K562 (cell line): ENCODE results near the gene PRDM8. TPM values are rescaled to one million over a fixed set of nuclear protein-coding genes. Genes with fewer than 3 reads are reported as not detected.

Source experiments
- ATAC-seq: fragments of 200-7000 bp; cut with Tn5 transposase; 3 replicates; pipeline ENCODE4 v1.9.1; 2020; ENCODE audit warnings: moderate library complexity
- BruUV-seq: library from RNA; stranded (reverse); fragments of 400-500 nt; replicated peaks from 2 replicates; lab custom pipeline; 2021; lab: Mats Ljungman, UMichigan
- CTCF ChIA-PET: fragments of 300-600 bp; formaldehyde crosslinking; extraction: SDS; loops from one replicate; lab custom pipeline; 2021; ENCODE audit warnings: low intra/inter-chr PET ratio; lab: Yijun Ruan, JAX
- POLR2A ChIA-PET: fragments of 300-600, 350-650 bp; sonication (Branson Sonifier 250); formaldehyde crosslinking; extraction: SDS; loops from one replicate; lab custom pipeline; 2021; ENCODE audit warnings: antibody characterized with exemption, inconsistent platforms; lab: Yijun Ruan, JAX
- DNase-seq, 4 experiments: peaks; one replicate each; pipeline versions ENCODE4 v3.0.0 to v3.0.0-alpha.2; 2011 to 2018; ENCODE audit warnings: low spot score in 3 of 4, mixed read lengths in 3 of 4; ENCODE audit errors: extremely low read depth in 1 of 4
- FAIRE-seq: peaks from 2 replicates; lab custom pipeline; 2011; peaks lifted over from hg19 to GRCh38; lab: Jason Lieb, UNC
- H2AFZ ChIP-seq: 2 replicates; pipeline ENCODE4 v1.6.0; 2011; ENCODE audit warnings: low read depth, low read length, control low read depth, inconsistent platforms
- H3K27ac ChIP-seq: fragments of 200-600 bp; 3 replicates; pipeline ENCODE4 v1.8.0; 2011; ENCODE audit warnings: low read depth, mild to moderate bottlenecking, control low read depth, inconsistent platforms, low read length, moderate library complexity, mixed read lengths; ENCODE audit errors: extremely low read depth
- H3K27me3 ChIP-seq, 2 experiments: fragments of 300-600 bp in 1 of 2; 2 replicates in 1 of 2; 3 replicates in 1 of 2; pipeline versions ENCODE4 v1.6.0 to v1.8.0; 2011; ENCODE audit warnings: inconsistent platforms in 2 of 2, low read length in 2 of 2, mild to moderate bottlenecking in 1 of 2, mixed read lengths in 1 of 2, moderate library complexity in 1 of 2; ENCODE audit not compliant: control insufficient read depth in 2 of 2, insufficient read depth in 2 of 2
- H3K36me3 ChIP-seq: fragments of 300-600 bp; 3 replicates; pipeline ENCODE4 v1.8.0; 2011; ENCODE audit warnings: mild to moderate bottlenecking, low read length, inconsistent platforms; ENCODE audit not compliant: control insufficient read depth, insufficient read depth
- H3K4me1 ChIP-seq, 2 experiments: fragments of 200-600 bp in 1 of 2; replicated peaks in 1 of 2; 2 replicates in 1 of 2; 3 replicates in 1 of 2; pipeline versions ENCODE4 v1.5.1 to v1.8.0; 2011; ENCODE audit warnings: inconsistent platforms in 2 of 2, low read length in 2 of 2, mild to moderate bottlenecking in 1 of 2, mixed read lengths in 1 of 2, moderate library complexity in 1 of 2; ENCODE audit not compliant: control insufficient read depth in 2 of 2, insufficient read depth in 2 of 2
- H3K4me2 ChIP-seq: 2 replicates; pipeline ENCODE4 v1.6.1; 2011; ENCODE audit warnings: low read length, control low read depth, inconsistent platforms, mixed read lengths; ENCODE audit not compliant: insufficient read depth
- H3K4me3 ChIP-seq: fragments of 200-600 bp; sonication (generic), shearing (Covaris generic); 2 replicates; pipeline ENCODE4 v1.5.1; 2016; ENCODE audit warnings: control low read depth, inconsistent platforms
- H3K79me2 ChIP-seq: fragments of 200-600 bp; 3 replicates; pipeline ENCODE4 v1.8.0; 2011; ENCODE audit warnings: low read length, inconsistent platforms; ENCODE audit not compliant: control insufficient read depth, insufficient read depth
- H3K9ac ChIP-seq, 2 experiments: 2 replicates each; pipeline versions ENCODE4 v1.6.0 to v1.6.1; 2011; ENCODE audit warnings: low read depth in 2 of 2, low read length in 2 of 2, control low read depth in 1 of 2, inconsistent platforms in 1 of 2, mild to moderate bottlenecking in 1 of 2, mixed read lengths in 1 of 2; ENCODE audit not compliant: insufficient read depth in 1 of 2
- H3K9me1 ChIP-seq: one replicate; pipeline ENCODE4 v1.6.0; 2011; ENCODE audit warnings: inconsistent platforms, mild to moderate bottlenecking, low read length, moderate library complexity; ENCODE audit not compliant: control insufficient read depth, insufficient read depth
- H3K9me3 ChIP-seq: replicated peaks from 2 replicates; pipeline ENCODE4 v1.5.1; 2011; ENCODE audit warnings: low read depth, low read length, inconsistent platforms; ENCODE audit not compliant: control insufficient read depth, insufficient read depth
- H4K20me1 ChIP-seq: replicated peaks from 2 replicates; pipeline ENCODE4 v1.6.1; 2011; ENCODE audit warnings: low read length, inconsistent platforms, mixed read lengths; ENCODE audit not compliant: control insufficient read depth, insufficient read depth
- CCNT2 ChIP-seq: IDR thresholded peaks from 2 replicates; pipeline ENCODE4 v1.6.1; 2011; ENCODE audit warnings: borderline replicate concordance, low read depth, mild to moderate bottlenecking, moderate library complexity, mixed read lengths, low read length; ENCODE audit not compliant: insufficient read length; ENCODE audit errors: extremely low read depth
- DPF2 ChIP-seq: fragments of 450-650 bp; IDR thresholded peaks from 2 replicates; pipeline ENCODE4 v1.6.1; 2016
- EP300 ChIP-seq: IDR thresholded peaks from 2 replicates; pipeline ENCODE4 v1.6.1; 2012; ENCODE audit warnings: low read length, improper control_type of control experiment
- FOXP1 ChIP-seq: sonication (generic); formaldehyde crosslinking; IDR thresholded peaks from 2 replicates; pipeline ENCODE4 v1.8.0; 2022; ENCODE audit warnings: mild to moderate bottlenecking, missing genetic modification reagents
- GTF2A2 ChIP-seq: IDR thresholded peaks from 2 replicates; pipeline ENCODE4 v1.6.1; 2016; ENCODE audit warnings: mild to moderate bottlenecking, missing genetic modification characterization, missing compliant biosample characterization
- HDAC1 ChIP-seq, 2 experiments: fragments of 450-650 bp; IDR thresholded peaks; 2 replicates each; pipeline ENCODE4 v1.6.1; 2016 to 2017; ENCODE audit warnings: inconsistent platforms in 1 of 2, mild to moderate bottlenecking in 1 of 2, moderate library complexity in 1 of 2
- PML ChIP-seq: IDR thresholded peaks from 2 replicates; pipeline ENCODE4 v1.6.1; 2012; ENCODE audit warnings: low read length, inconsistent platforms
- POLR2AphosphoS2 ChIP-seq: IDR thresholded peaks from 2 replicates; pipeline ENCODE4 v1.6.1; 2012; ENCODE audit warnings: low read length, improper control_type of control experiment
- POLR3G ChIP-seq: IDR thresholded peaks from 2 replicates; pipeline ENCODE4 v1.6.1; 2011; ENCODE audit not compliant: insufficient read length, insufficient replicate concordance; ENCODE audit errors: extremely low read depth
- ZKSCAN1 ChIP-seq: fragments of 150-350 bp; IDR thresholded peaks from 2 replicates; pipeline ENCODE4 v1.6.1; 2016; ENCODE audit warnings: low read depth, low read length
- ZNF175 ChIP-seq: fragments of 200-800 bp; sonication (Bioruptor generic); IDR thresholded peaks from 2 replicates; pipeline ENCODE4 v1.6.1; 2016; ENCODE audit warnings: low read depth, mild to moderate bottlenecking, missing genetic modification characterization, missing compliant biosample characterization
- WGBS: fragments of 100-300 bp; shearing (Covaris generic); methylation state at CpG from one replicate; pipeline ENCODE4 v1.1.6; 2016; ENCODE audit warnings: low coverage, mixed read lengths; ENCODE audit not compliant: insufficient coverage; ENCODE audit errors: missing lambda C conversion rate; 5-methylcytosine and 5-hydroxymethylcytosine counted together
- in situ Hi-C: fragments of 300-500 bp; cut with MboI; formaldehyde crosslinking; loops from 4 replicates; pipeline ENCODE4 v1.15.0; 2018; ENCODE audit warnings: inconsistent platforms, mixed read lengths
- intact Hi-C: fragments of 100-400 bp; cut with micrococcal nuclease; formaldehyde crosslinking; loops from 2 replicates; pipeline ENCODE4 v1.14.2; 2022
- polyA plus RNA-seq, 8 experiments: library from polyadenylated mRNA; depleted of rRNA in 4 of 8; stranded (reverse) in 5 of 8; unstranded in 3 of 8; fragments of >200 nt; fragmentation: Nextera tagmentation in 2 of 8; fragmentation: Illumina TruSeq in 1 of 8; extraction: Ambion mirVana in 2 of 8; extraction: Trizol in 1 of 8; gene quantifications; 2 replicates each; pipeline versions ENCODE4 v1.2.1 to v1.2.3, GENCODE V29; 2011 to 2014; ENCODE audit warnings: inconsistent platforms in 1 of 8, missing spikeins in 1 of 8
- total RNA-seq, 7 experiments: library from RNA; depleted of rRNA in 6 of 7; stranded (reverse); fragments of >200 nt in 6 of 7; fragmentation: Illumina TruSeq in 2 of 7; extraction: Trizol in 2 of 7; gene quantifications; 2 replicates each; pipeline versions ENCODE4 v1.2.1 to v1.2.3, GENCODE V29; 2011 to 2021; ENCODE audit warnings: low replicate concordance in 1 of 7
- TF ChIP-seq, protein P1 (sequence below): sonication (generic); IDR thresholded peaks from 2 replicates; pipeline ENCODE4 v1.6.1; 2016
- TF ChIP-seq, protein P2 (sequence below): fragments of 250-450 bp; sonication (Bioruptor Pico); IDR thresholded peaks from 2 replicates; pipeline ENCODE4 v1.4.0; 2020

The PRDM8 gene
- total and polyA plus RNA-seq, 9 of the 15 experiments (the other 6 are each of a cell fraction or from before 2014, with no cell fraction given), result 0.40 TPM; not detected in 8

DNA sequence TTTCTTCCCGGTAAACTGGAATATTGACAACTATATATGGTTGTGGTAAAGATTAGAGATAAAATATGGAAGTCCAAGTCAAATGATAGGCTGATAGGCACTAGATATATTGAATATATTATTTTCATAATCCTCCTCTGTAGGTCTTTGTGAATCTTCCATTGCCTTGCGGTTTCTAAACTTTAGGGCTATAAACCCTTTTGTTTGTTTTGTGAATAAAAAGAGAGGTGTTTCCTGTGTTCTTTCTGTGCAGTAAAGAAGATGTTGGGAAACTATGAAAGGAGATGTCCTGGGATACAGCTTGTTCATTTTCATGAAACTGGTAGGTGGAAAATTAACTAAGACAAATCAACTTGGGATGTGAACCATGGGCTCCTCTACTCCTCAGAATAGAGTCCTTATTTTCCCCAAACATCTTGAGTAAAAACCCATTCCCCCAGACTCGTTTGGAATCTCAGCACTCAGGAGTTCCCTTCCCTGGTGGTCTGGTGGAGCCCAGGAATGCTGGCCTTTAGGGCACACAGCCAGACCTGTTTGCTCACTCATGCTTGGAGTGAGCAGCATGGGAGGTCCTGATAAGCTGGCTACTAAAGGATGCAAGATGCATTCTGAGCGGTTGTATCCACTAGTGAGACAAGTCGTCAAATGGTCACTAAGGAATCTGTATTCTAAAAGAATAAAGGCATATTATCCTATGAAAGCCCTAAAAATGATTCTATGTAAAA lies 22.2 kb downstream of the PRDM8 start (continued):
- TF ChIP-seq POLR3G (no peak), DPF2 (peak; percentile 72), EP300 (peak; percentile 46; the same call in 1 of the 2 replicates), CCNT2 (no peak), FOXP1 (CRISPR knock-in tag) (no peak), GTF2A2 (tag) (no peak)
- TF ChIP-seq, protein P1, sequence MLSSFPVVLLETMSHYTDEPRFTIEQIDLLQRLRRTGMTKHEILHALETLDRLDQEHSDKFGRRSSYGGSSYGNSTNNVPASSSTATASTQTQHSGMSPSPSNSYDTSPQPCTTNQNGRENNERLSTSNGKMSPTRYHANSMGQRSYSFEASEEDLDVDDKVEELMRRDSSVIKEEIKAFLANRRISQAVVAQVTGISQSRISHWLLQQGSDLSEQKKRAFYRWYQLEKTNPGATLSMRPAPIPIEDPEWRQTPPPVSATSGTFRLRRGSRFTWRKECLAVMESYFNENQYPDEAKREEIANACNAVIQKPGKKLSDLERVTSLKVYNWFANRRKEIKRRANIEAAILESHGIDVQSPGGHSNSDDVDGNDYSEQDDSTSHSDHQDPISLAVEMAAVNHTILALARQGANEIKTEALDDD, result peak; percentile 40

DNA sequence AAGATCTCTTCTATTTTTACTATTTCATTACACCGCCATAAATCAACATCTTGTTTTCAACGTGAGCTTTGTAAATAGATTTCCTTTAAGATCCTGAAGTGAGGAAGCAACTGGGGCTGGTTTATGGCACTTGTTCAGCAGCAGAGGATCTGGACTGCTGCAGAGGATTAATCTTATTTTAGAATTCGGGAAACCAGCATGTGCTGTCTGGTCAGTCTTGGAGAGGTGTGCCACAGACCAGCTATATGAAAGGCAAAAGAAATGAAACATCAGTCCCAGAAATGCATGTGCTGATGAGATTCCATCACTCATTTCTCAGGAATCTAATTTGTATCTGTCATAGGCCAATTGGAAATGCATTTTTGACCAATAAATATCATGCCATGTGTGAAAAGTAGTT lies 23.4 kb downstream of the PRDM8 start:
- peak overlapping the region; percentile 46; the same call in 1 of the 2 replicates for H2AFZ ChIP-seq
- CTCF ChIA-PET, result interaction anchor here (0.7 to 1.0 kb wide), 3 partner anchors 115 to 140 kb away, joined by 3 read pairs; partner anchors contain the start of gene CFAP299
- no peak overlapping the region for H3K4me2 ChIP-seq
- no peaks in the 10 kb centered on the region for H3K27me3 ChIP-seq
- no peak overlapping the region for H3K4me3 ChIP-seq
- DNase-seq (no peak), ATAC-seq (peak; percentile 26; the same call in 2 of the 3 replicates), FAIRE-seq (no peak)
- peaks cover 0 to 6% of the 10 kb centered on the region in 2 experiments; a peak in 2 of 5 replicates for H3K4me1 ChIP-seq
- intact Hi-C loops (loop anchor here (1.0 kb wide), 1 partner anchor 116 kb away; no protein-coding TSS in a partner anchor), in situ Hi-C loops (no loop called here)
- POLR2A ChIA-PET, result interaction anchor here (0.9 to 1.3 kb wide), 2 partner anchors 149 to 180 kb away, joined by 3 to 5 read pairs; no protein-coding TSS in a partner anchor
- BruUV-seq, result no TSS peak
- no peaks in the 10 kb centered on the region for H3K36me3 ChIP-seq
- no peaks in the 10 kb centered on the region for H3K79me2 ChIP-seq
- 7% methylated on average over 3 of the region's 3 CpGs for WGBS
- no peaks in the 10 kb centered on the region for H3K9me1 ChIP-seq
- H3K27ac ChIP-seq, result no peak overlapping the region
- no peaks in the 10 kb centered on the region for H4K20me1 ChIP-seq
- TF ChIP-seq POLR2AphosphoS2 (no peak), ZKSCAN1 (no peak), ZNF175 (CRISPR knock-in tag) (no peak), HDAC1 (IDR thresholded peaks at IDR 0.05) (no peak), PML (no peak)
- TF ChIP-seq, protein P2, sequence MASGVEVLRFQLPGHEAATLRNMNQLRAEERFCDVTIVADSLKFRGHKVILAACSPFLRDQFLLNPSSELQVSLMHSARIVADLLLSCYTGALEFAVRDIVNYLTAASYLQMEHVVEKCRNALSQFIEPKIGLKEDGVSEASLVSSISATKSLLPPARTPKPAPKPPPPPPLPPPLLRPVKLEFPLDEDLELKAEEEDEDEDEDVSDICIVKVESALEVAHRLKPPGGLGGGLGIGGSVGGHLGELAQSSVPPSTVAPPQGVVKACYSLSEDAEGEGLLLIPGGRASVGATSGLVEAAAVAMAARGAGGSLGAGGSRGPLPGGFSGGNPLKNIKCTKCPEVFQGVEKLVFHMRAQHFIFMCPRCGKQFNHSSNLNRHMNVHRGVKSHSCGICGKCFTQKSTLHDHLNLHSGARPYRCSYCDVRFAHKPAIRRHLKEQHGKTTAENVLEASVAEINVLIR (CRISPR knock-in tag), result no peak
- no peaks in the 10 kb centered on the region for H3K9me3 ChIP-seq
- H3K9ac ChIP-seq, result no peak overlapping the region
